SU-DHL-6 (cell line): ENCODE results near the gene CENPQ.

Experiments
- H2AFZ ChIP-seq: fragments of 200-600 bp; sonication (generic); 2 replicates; pipeline ENCODE4 v1.6.1; 2014; ENCODE audit warnings: low read depth, mild to moderate bottlenecking, moderate library complexity, mixed read lengths, antibody characterized with exemption, low read length; ENCODE audit not compliant: severe bottlenecking
- H3F3A ChIP-seq: fragments of 200-600 bp; shearing (Covaris generic); 2 replicates; pipeline ENCODE4 v1.6.0; 2016; ENCODE audit warnings: antibody characterized with exemption, mild to moderate bottlenecking; ENCODE audit not compliant: insufficient read depth
- H3K27ac ChIP-seq: fragments of 200-600 bp; sonication (generic); 2 replicates; pipeline ENCODE4 v1.5.1; 2016; ENCODE audit warnings: low read depth, mild to moderate bottlenecking, low read length, moderate library complexity, mixed read lengths
- H3K27me3 ChIP-seq: fragments of 200-600 bp; sonication (generic), shearing (Covaris generic); 2 replicates; pipeline ENCODE4 v1.6.0; 2014; ENCODE audit warnings: mild to moderate bottlenecking, low read length
- H3K36me3 ChIP-seq: fragments of 200-600 bp; sonication (generic); 2 replicates; pipeline ENCODE4 v1.6.1; 2014; ENCODE audit warnings: mild to moderate bottlenecking, low read length, mixed read lengths
- H3K4me2 ChIP-seq: fragments of 300-600, 200-600 bp; shearing (Covaris generic), sonication (generic); 2 replicates; pipeline ENCODE4 v1.6.0; 2014; ENCODE audit warnings: low read length, low read depth, mild to moderate bottlenecking; ENCODE audit not compliant: poor library complexity, severe bottlenecking
- H3K4me3 ChIP-seq: fragments of 200-600 bp; sonication (generic); 2 replicates; pipeline ENCODE4 v1.5.1; 2014; ENCODE audit warnings: antibody characterized with exemption, low read length, mild to moderate bottlenecking, mixed read lengths; ENCODE audit not compliant: insufficient read depth, poor library complexity, severe bottlenecking
- H3K79me2 ChIP-seq: fragments of 200-600 bp; sonication (generic); 2 replicates; pipeline ENCODE4 v1.6.1; 2014; ENCODE audit warnings: mild to moderate bottlenecking, low read length, moderate library complexity; ENCODE audit not compliant: insufficient read depth
- H3K9ac ChIP-seq: fragments of 200-600 bp; sonication (generic); 2 replicates; pipeline ENCODE4 v1.7.0; 2014; ENCODE audit warnings: mild to moderate bottlenecking, low read length
- H3K9me2 ChIP-seq: fragments of 200-600 bp; sonication (generic); replicated peaks from 2 replicates; pipeline ENCODE4 v1.6.1; 2014; ENCODE audit warnings: low read length; ENCODE audit not compliant: insufficient read depth
- H3K9me3 ChIP-seq: fragments of 200-600 bp; sonication (generic); 2 replicates; pipeline ENCODE4 v1.6.1; 2014; ENCODE audit warnings: low read length, mixed read lengths; ENCODE audit not compliant: insufficient read depth
- H4K20me1 ChIP-seq: fragments of 200-600 bp; sonication (generic); 2 replicates; pipeline ENCODE4 v1.6.1; 2014; ENCODE audit warnings: low read depth, mild to moderate bottlenecking, antibody characterized with exemption, low read length, moderate library complexity, mixed read lengths
- CTCF ChIP-seq: fragments of 200-600 bp; sonication (generic); IDR thresholded peaks from one replicate; pipeline ENCODE4 v1.5.1; 2017; ENCODE audit warnings: antibody characterized with exemption, mild to moderate bottlenecking, low read length, moderate library complexity; ENCODE audit not compliant: insufficient read depth, poor library complexity, severe bottlenecking
- EZH2phosphoT487 ChIP-seq: fragments of 200-600 bp; sonication (generic), shearing (Covaris generic); conservative IDR thresholded peaks from 2 replicates; pipeline ENCODE4 v1.6.1; 2018; ENCODE audit warnings: mild to moderate bottlenecking, antibody characterized with exemption, low read length, moderate library complexity, mixed read lengths

CENPQ gene

DNA sequence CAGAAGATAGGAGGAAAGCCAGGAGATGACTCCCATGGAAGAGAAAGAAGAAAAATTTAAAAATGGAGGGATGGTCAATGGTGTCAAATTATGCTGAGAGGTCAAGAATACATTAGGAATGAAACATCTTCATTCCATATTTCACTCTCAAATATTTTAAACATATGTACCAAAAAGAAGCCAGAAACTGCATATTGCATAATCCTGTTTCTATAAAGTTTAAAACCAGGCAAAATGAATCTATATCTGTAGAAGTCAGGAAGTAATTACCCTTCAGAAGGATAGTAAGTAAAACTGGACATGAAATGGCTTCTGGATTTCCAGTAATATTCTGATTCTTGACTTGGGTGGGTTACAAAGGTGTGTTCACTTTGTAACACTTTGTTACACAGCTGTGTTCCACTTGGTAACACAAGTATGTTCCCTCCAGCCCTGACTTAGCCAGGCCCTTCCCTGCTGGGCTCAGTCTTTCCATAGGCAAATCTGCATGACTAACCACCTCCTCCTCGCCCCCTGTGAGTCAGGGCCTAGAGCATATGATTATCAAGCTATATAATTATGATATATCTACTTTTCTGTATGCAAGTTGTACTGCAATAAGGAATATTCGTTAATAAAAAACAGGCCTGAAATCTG lies 67.1 kb downstream of the CENPQ start:
- Histone ChIP-seq H3K9me2 (no peaks in the 10 kb centered on the region), H3K79me2 (no peaks in the 10 kb centered on the region), H3K4me2 (no peak overlapping the region), H3K4me3 (no peak overlapping the region), H3K9ac (no peak overlapping the region), H2AFZ (no peak overlapping the region), H4K20me1 (no peaks in the 10 kb centered on the region), H3F3A (no peaks in the 10 kb centered on the region), H3K9me3 (no peaks in the 10 kb centered on the region), H3K27me3 (no peaks in the 10 kb centered on the region), H3K27ac (no peak overlapping the region), H3K36me3 (no peaks in the 10 kb centered on the region)
- TF ChIP-seq EZH2phosphoT487 (no peak), CTCF (no peak)

DNA sequence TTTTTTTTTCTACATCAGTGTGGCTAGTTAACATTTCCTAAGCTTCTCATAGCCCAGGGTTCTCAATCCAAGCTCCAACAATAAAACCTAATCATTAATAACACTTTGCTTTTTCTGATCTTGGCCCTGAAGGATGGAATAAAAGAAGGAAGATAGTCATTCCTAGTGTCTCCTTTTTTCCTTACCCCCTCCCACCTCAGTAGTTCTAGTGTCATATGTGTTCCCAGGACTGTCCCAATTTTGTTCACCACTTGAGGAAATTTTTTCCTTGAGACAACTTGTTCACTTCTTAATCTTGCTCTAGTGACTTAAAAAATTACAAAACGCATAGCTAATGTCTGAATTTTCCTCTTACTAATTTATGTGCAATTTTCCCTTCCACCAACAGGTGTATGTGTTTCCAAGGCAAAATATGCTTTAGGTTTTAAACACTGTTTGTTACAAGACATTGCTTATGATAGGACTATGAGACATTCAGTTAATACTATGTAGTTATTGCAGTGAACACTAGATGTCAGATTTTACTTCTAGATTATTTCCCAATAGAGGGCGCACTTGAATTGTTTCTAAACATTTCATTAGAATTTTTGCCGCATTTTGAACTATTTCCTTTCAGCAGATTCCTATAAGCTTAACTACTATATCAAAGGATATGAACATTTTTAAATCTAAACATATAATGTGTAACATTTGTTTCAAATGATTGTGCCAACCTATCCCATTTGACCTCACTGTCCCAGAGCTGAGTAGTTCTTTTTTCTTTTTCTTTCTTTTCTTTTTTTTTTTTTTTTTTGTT lies 68.8 kb downstream of the CENPQ start:
- H3F3A ChIP-seq, result no peaks in the 10 kb centered on the region
- H3K27me3 ChIP-seq, result no peaks in the 10 kb centered on the region
- no peaks in the 10 kb centered on the region for H4K20me1 ChIP-seq
- H3K9me2 ChIP-seq, result no peaks in the 10 kb centered on the region
- H3K4me3 ChIP-seq, result no peak overlapping the region
- no peak overlapping the region for H3K27ac ChIP-seq
- peak; percentile 100 for TF ChIP-seq CTCF
- TF ChIP-seq EZH2phosphoT487, result no peak
- H3K36me3 ChIP-seq, result no peaks in the 10 kb centered on the region
- H3K4me2 ChIP-seq, result peak overlapping the region; percentile 40
- peak overlapping the region; percentile 29 for H2AFZ ChIP-seq
- no peaks in the 10 kb centered on the region for H3K9me3 ChIP-seq
- no peaks in the 10 kb centered on the region for H3K79me2 ChIP-seq
- peak overlapping the region; percentile 9; the same call in 1 of the 2 replicates for H3K9ac ChIP-seq

GRCh38 chr6:49535795-49536194 lies 72.6 kb downstream of the CENPQ start:
- H3K79me2 ChIP-seq, result no peaks in the 10 kb centered on the region
- H3K27ac ChIP-seq, result no peak overlapping the region
- H3K9me3 ChIP-seq, result no peaks in the 10 kb centered on the region
- H3K27me3 ChIP-seq, result peaks cover 5% of the 10 kb centered on the region; the same call in 1 of the 2 replicates
- no peak overlapping the region for H3K4me3 ChIP-seq
- no peaks in the 10 kb centered on the region for H3K36me3 ChIP-seq
- no peaks in the 10 kb centered on the region for H3K9me2 ChIP-seq
- TF ChIP-seq EZH2phosphoT487, result no peak
- TF ChIP-seq CTCF, result no peak
- no peak overlapping the region for H2AFZ ChIP-seq
- H3K4me2 ChIP-seq, result no peak overlapping the region
- H4K20me1 ChIP-seq, result no peaks in the 10 kb centered on the region
- no peak overlapping the region for H3K9ac ChIP-seq
- H3F3A ChIP-seq, result no peaks in the 10 kb centered on the region
